Measurements from ENCODE around the gene OR52N5.

- TF ChIP-seq EZH2phosphoT487 (IDR thresholded peaks at IDR 0.05; ENCODE audit: borderline replicate concordance, low read depth) = no peak
- no peak for TF ChIP-seq ELF1 (IDR thresholded peaks at IDR 0.05)
- no peak for TF ChIP-seq GABPA (IDR thresholded peaks at IDR 0.05; ENCODE audit: low read depth)
These were observed 32.4 kb upstream of the OR52N5 start for GRCh38 chr11:5815534-5815933.
